PC-3 (cell line): ENCODE measurements around the gene PRPF39. TPM values are rescaled to one million over a fixed set of nuclear protein-coding genes. Genes with fewer than 3 reads are reported as not detected.
"Not testable (repeated sequence)": the region's sequence is repeated elsewhere in the genome, so short reads cannot be mapped to it uniquely, and the experiment has no call there.

Experiments used
- ATAC-seq: fragments of 200-7000 bp; cut with Tn5 transposase; 2 replicates; pipeline ENCODE4 v1.9.1; 2020; ENCODE audit warnings: mild to moderate bottlenecking, moderate library complexity
- BruUV-seq: library from RNA; stranded (reverse); fragments of 400-500 nt; replicated peaks from 2 replicates; lab custom pipeline; 2021; lab: Mats Ljungman, UMichigan
- CTCF ChIA-PET: fragments of 300-600 bp; sonication (Branson Sonifier 250); formaldehyde crosslinking; loops from one replicate; lab custom pipeline; 2022; ENCODE audit warnings: antibody characterized with exemption; lab: Charles Lee
- POLR2A ChIA-PET: fragments of 300-600 bp; sonication (Branson Sonifier 250); formaldehyde crosslinking; loops from one replicate; lab custom pipeline; 2022; ENCODE audit warnings: antibody characterized with exemption; ENCODE audit not compliant: unreplicated experiment; lab: Charles Lee
- DNase-seq: peaks from one replicate; pipeline ENCODE4 v3.0.0-alpha.2; 2015
- H2AFZ ChIP-seq: fragments of 300-600 bp; sonication (generic); 2 replicates; pipeline ENCODE4 v1.6.0; 2016; ENCODE audit warnings: antibody characterized with exemption, low read length
- H3F3A ChIP-seq: fragments of 300-600 bp; sonication (generic); one replicate; pipeline ENCODE4 v1.6.0; 2017; ENCODE audit warnings: antibody characterized with exemption, low read length, control low read depth, mild to moderate bottlenecking; ENCODE audit not compliant: unreplicated experiment
- H3K27ac ChIP-seq: fragments of 300-600 bp; sonication (generic); 2 replicates; pipeline ENCODE4 v1.5.1; 2016; ENCODE audit warnings: mild to moderate bottlenecking, low read length
- H3K27me3 ChIP-seq: fragments of 300-600 bp; sonication (generic); 2 replicates; pipeline ENCODE4 v1.6.1; 2016; ENCODE audit warnings: low read length, mixed read lengths
- H3K36me3 ChIP-seq: fragments of 300-600 bp; sonication (generic); 2 replicates; pipeline ENCODE4 v1.6.1; 2016; ENCODE audit warnings: low read depth, mixed run types, low read length, mixed read lengths
- H3K4me1 ChIP-seq: fragments of 300-600 bp; sonication (generic); 2 replicates; pipeline ENCODE4 v1.5.1; 2016; ENCODE audit warnings: low read length; ENCODE audit not compliant: insufficient read depth
- H3K4me2 ChIP-seq: fragments of 300-600 bp; sonication (generic); 2 replicates; pipeline ENCODE4 v1.6.0; 2016; ENCODE audit warnings: low read length
- H3K4me3 ChIP-seq: fragments of 300-600 bp; sonication (generic); 2 replicates; pipeline ENCODE4 v1.5.1; 2016; ENCODE audit warnings: mild to moderate bottlenecking, low read length, mixed read lengths
- H3K79me2 ChIP-seq: fragments of 300-600 bp; sonication (generic); 2 replicates; pipeline ENCODE4 v1.6.1; 2017; ENCODE audit warnings: low read length, mixed read lengths
- H3K9ac ChIP-seq: fragments of 300-600 bp; sonication (generic); 2 replicates; pipeline ENCODE4 v1.6.0; 2016; ENCODE audit warnings: mild to moderate bottlenecking, low read length
- H3K9me2 ChIP-seq: fragments of 300-600 bp; sonication (generic); replicated peaks from 2 replicates; pipeline ENCODE4 v1.6.1; 2016; ENCODE audit warnings: mixed run types, low read length, mixed read lengths
- H3K9me3 ChIP-seq: fragments of 300-600 bp; sonication (generic); 2 replicates; pipeline ENCODE4 v1.6.1; 2016; ENCODE audit warnings: low read length, mixed read lengths
- H4K20me1 ChIP-seq: fragments of 300-600 bp; sonication (generic); 2 replicates; pipeline ENCODE4 v1.6.1; 2016; ENCODE audit warnings: low read length, mixed read lengths
- EZH2 ChIP-seq: fragments of 300-600 bp; sonication (generic); IDR thresholded peaks from one replicate; pipeline ENCODE4 v1.6.1; 2017; ENCODE audit warnings: antibody characterized with exemption, mild to moderate bottlenecking, low read length; ENCODE audit not compliant: unreplicated experiment
- EZH2phosphoT487 ChIP-seq: fragments of 300-600 bp; sonication (generic); IDR thresholded peaks from 2 replicates; pipeline ENCODE4 v1.6.1; 2018; ENCODE audit warnings: mild to moderate bottlenecking, antibody characterized with exemption, low read length, borderline replicate concordance
- intact Hi-C: fragments of 100-400 bp; cut with micrococcal nuclease; formaldehyde crosslinking; loops from 2 replicates; pipeline ENCODE4 v1.9.0; 2023
- total RNA-seq: library from RNA; depleted of rRNA; stranded (reverse); fragments of >200 nt; gene quantifications from 2 replicates; pipeline ENCODE4 v1.2.3, GENCODE V29; 2014
- TF ChIP-seq, protein P1 (sequence below): fragments of 300-600 bp; sonication (generic); conservative IDR thresholded peaks from 2 replicates; pipeline ENCODE4 v1.5.1; 2017; ENCODE audit warnings: antibody characterized with exemption, low read depth, mild to moderate bottlenecking, low read length

PRPF39 gene
- total RNA-seq, 1 experiment from 2014 or later, result 19.2 TPM

DNA sequence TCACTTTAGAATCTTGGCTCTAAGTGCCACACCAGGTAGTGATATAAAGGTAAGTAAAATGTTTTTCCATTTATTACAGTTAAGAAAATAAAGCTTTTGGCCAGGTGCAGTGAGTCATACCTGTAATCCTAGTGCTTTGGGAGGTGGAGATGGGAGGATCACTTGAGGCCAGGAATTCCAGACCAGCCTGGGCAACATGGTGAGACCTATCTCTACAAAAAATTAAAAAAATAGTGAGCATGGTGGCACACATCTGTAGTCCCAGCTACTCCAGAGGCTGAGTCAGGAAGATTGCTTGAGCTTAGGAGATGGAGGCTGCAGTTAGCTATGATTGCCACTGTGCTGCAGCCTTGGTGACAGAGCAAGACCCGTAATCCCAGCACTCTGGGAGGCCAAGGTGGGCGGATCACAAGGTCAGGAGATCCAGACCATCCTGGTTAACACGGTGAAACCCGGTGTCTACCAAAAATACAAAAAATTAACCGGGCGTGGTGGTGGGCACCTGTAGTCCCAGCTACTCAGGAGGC, 56.8 kb downstream of the PRPF39 start:
- Histone ChIP-seq H3K4me3 (no peak overlapping the region), H3K27me3 (no peaks in the 10 kb centered on the region), H3K27ac (no peak overlapping the region), H3F3A (no peaks in the 10 kb centered on the region), H3K4me1 (peaks cover 29% of the 10 kb centered on the region), H2AFZ (no peak overlapping the region), H3K9me2 (no peaks in the 10 kb centered on the region), H3K9ac (no peak overlapping the region), H3K4me2 (peak overlapping the region; percentile 16; the same call in 1 of the 2 replicates), H3K79me2 (peaks cover 64% of the 10 kb centered on the region), H3K9me3 (no peaks in the 10 kb centered on the region), H4K20me1 (peaks cover 17% of the 10 kb centered on the region), H3K36me3 (peaks cover 6% of the 10 kb centered on the region; the same call in 1 of the 2 replicates)
- CTCF ChIA-PET, result interaction anchor here (0.7 kb wide), 1 partner anchor 132 kb away, joined by 5 read pairs; no protein-coding TSS in a partner anchor
- no TSS peak for BruUV-seq
- intact Hi-C loops, result no loop called here
- POLR2A ChIA-PET, result no interaction called here
- ATAC-seq (peak; percentile 17; the same call in 1 of the 2 replicates), DNase-seq (peak; percentile 44)
- no peak for TF ChIP-seq EZH2
- TF ChIP-seq, protein P1, sequence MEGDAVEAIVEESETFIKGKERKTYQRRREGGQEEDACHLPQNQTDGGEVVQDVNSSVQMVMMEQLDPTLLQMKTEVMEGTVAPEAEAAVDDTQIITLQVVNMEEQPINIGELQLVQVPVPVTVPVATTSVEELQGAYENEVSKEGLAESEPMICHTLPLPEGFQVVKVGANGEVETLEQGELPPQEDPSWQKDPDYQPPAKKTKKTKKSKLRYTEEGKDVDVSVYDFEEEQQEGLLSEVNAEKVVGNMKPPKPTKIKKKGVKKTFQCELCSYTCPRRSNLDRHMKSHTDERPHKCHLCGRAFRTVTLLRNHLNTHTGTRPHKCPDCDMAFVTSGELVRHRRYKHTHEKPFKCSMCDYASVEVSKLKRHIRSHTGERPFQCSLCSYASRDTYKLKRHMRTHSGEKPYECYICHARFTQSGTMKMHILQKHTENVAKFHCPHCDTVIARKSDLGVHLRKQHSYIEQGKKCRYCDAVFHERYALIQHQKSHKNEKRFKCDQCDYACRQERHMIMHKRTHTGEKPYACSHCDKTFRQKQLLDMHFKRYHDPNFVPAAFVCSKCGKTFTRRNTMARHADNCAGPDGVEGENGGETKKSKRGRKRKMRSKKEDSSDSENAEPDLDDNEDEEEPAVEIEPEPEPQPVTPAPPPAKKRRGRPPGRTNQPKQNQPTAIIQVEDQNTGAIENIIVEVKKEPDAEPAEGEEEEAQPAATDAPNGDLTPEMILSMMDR, result no peak
- TF ChIP-seq EZH2phosphoT487, result no peak

DNA sequence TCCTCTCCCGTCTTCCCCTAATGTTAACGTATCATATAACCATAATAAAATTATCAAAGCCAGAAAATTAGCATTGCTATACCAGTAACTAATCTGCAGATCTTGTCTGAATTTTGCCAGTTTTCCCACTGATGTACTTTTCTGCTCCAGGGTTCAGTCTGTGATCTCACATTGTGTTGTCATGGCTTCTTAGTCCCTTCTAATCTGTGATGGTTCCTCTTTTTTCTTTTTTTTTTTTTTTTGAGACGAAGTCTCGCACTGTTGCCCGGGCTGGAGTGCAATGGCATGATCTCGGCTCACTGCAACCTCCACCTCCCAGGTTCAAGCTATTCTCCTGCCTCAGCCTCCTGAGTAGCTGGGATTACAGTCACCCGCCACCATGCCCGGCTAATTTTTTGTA, 58.2 kb downstream of the PRPF39 start:
- CTCF ChIA-PET, H3K27ac ChIP-seq, H3K4me3 ChIP-seq, H3K9me3 ChIP-seq, intact Hi-C loops, H3K36me3 ChIP-seq, H3K9ac ChIP-seq, H3K27me3 ChIP-seq, H2AFZ ChIP-seq, BruUV-seq, H3K9me2 ChIP-seq, H3K4me2 ChIP-seq, H3F3A ChIP-seq, ATAC-seq, POLR2A ChIA-PET, DNase-seq: not testable (repeated sequence)
- peaks cover 51% of the 10 kb centered on the region for H3K79me2 ChIP-seq
- peaks cover 29% of the 10 kb centered on the region for H3K4me1 ChIP-seq
- peaks cover 14% of the 10 kb centered on the region for H4K20me1 ChIP-seq

DNA sequence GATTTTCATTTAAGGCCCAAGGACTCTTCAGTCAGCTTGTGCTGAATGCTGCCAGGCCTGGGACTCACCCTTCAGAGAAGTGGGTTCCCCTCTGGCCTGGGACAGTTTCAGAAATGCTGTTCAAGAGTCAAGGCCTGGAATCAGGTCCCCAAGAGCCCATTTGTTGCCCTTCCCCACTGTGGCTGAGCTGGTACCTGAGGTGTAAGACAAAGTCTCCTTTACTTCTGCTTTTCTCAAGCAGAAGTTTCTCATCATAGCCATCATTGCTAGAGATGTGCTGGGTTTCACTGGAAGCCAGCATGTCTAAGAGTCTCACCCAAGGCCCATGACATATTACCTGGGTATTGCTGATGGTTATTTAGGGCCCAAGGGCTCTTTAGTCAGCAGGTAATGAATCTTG, 60.7 kb downstream of the PRPF39 start:
- ChIA-PET POLR2A (no interaction called here), CTCF (no interaction called here)
- Histone ChIP-seq H3K9ac (no peak overlapping the region), H3K4me2 (no peak overlapping the region), H2AFZ (no peak overlapping the region), H3K9me3 (no peaks in the 10 kb centered on the region), H3F3A (no peaks in the 10 kb centered on the region), H3K9me2 (no peaks in the 10 kb centered on the region), H3K27me3 (no peaks in the 10 kb centered on the region), H4K20me1 (no peaks in the 10 kb centered on the region), H3K79me2 (peaks cover 30% of the 10 kb centered on the region), H3K4me3 (no peak overlapping the region), H3K36me3 (peaks cover 6% of the 10 kb centered on the region; the same call in 1 of the 2 replicates), H3K27ac (no peak overlapping the region), H3K4me1 (peaks cover 9% of the 10 kb centered on the region)
- no peak for TF ChIP-seq EZH2phosphoT487
- no TSS peak for BruUV-seq
- DNase-seq (no peak), ATAC-seq (no peak)
- intact Hi-C loops, result no loop called here
